Mesothelial cell of epicardium (in vitro differentiated cells): ENCODE measurements around the gene PROCA1. TPM values are rescaled to one million over a fixed set of nuclear protein-coding genes. Genes with fewer than 3 reads are reported as not detected.

Source experiments
- DNase-seq, 2 experiments: peaks; one replicate each; pipeline ENCODE4 v3.0.0; 2021; ENCODE audit warnings: low spot score in 2 of 2; ENCODE audit not compliant: unreplicated experiment in 2 of 2
- H3K27ac Mint-ChIP-seq: 2 replicates; pipeline ENCODE4 v1.8.0; 2021; ENCODE audit warnings: mixed read lengths
- H3K27me3 Mint-ChIP-seq: 2 replicates; pipeline ENCODE4 v1.8.0; 2021; ENCODE audit warnings: low read depth, mixed read lengths
- H3K36me3 Mint-ChIP-seq: 2 replicates; pipeline ENCODE4 v1.8.0; 2021; ENCODE audit warnings: mixed read lengths
- H3K4me1 Mint-ChIP-seq: 2 replicates; pipeline ENCODE4 v1.8.0; 2021; ENCODE audit warnings: mixed read lengths
- H3K4me3 Mint-ChIP-seq: 2 replicates; pipeline ENCODE4 v1.8.0; 2021; ENCODE audit warnings: mild to moderate bottlenecking, moderate library complexity, mixed read lengths
- H3K9me3 Mint-ChIP-seq: 2 replicates; pipeline ENCODE4 v1.8.0; 2021; ENCODE audit warnings: mixed read lengths
- total RNA-seq: library from RNA; stranded (reverse); gene quantifications from 3 replicates; pipeline ENCODE4 v1.2.1, GENCODE V29; 2021
- TF ChIP-seq, protein P1 (sequence below): fragments of 200-600 bp; sonication (generic); IDR thresholded peaks from one replicate; pipeline ENCODE4 v1.5.0; 2021; ENCODE audit warnings: antibody characterized with exemption; ENCODE audit not compliant: unreplicated experiment

The PROCA1 gene
- total RNA-seq, 1 donor from 2014 or later, result 11.7 TPM

DNA sequence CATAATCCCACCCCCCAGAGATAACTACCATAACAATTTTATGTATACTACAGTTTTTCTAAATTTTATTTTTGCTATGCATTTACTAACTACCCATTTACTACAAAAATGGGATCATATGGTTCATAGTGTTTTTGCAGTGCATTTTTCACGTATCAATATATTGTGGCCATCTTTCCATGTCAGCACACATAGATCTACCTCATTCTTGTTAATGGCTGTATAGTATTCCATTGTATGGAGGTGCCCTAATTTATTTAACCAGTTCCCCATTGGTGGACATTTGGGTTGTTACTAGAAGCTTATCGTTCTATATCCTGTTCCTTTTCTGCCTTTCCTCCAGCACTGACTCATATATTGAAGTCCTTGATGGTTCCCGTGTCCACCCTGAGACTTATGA lies 22.7 kb downstream of the PROCA1 start:
- Mint-ChIP-seq H3K9me3 (peaks cover 4% of the 10 kb centered on the region), H3K27me3 (no peaks in the 10 kb centered on the region), H3K27ac (no peak overlapping the region), H3K4me1 (no peaks in the 10 kb centered on the region), H3K36me3 (peaks cover 60% of the 10 kb centered on the region), H3K4me3 (no peak overlapping the region)
- no peak for DNase-seq
- TF ChIP-seq, protein P1, sequence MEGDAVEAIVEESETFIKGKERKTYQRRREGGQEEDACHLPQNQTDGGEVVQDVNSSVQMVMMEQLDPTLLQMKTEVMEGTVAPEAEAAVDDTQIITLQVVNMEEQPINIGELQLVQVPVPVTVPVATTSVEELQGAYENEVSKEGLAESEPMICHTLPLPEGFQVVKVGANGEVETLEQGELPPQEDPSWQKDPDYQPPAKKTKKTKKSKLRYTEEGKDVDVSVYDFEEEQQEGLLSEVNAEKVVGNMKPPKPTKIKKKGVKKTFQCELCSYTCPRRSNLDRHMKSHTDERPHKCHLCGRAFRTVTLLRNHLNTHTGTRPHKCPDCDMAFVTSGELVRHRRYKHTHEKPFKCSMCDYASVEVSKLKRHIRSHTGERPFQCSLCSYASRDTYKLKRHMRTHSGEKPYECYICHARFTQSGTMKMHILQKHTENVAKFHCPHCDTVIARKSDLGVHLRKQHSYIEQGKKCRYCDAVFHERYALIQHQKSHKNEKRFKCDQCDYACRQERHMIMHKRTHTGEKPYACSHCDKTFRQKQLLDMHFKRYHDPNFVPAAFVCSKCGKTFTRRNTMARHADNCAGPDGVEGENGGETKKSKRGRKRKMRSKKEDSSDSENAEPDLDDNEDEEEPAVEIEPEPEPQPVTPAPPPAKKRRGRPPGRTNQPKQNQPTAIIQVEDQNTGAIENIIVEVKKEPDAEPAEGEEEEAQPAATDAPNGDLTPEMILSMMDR, result no peak

DNA sequence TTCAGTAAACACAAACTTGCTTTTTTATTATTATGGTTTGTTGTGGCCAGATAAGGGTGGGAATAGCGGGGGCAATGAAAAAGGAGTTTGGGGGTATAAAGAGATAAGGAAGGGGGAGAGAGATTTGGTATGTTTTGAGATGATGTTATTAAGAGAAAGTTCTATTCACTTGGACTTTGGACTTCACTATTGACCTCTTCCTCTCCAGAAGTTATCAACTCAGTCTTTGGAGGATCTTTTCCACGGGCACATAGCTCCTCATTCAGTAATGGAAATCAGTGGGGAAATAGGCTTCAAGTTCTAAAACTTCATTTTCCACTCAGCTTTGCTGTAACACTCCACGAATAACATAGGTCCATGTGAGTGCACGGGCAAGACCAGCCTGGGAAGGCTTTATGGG lies 23.2 kb downstream of the PROCA1 start:
- DNase-seq, result no peak
- TF ChIP-seq, protein P1, result no peak
- H3K27ac Mint-ChIP-seq, result no peak overlapping the region
- no peak overlapping the region for H3K4me3 Mint-ChIP-seq
- H3K27me3 Mint-ChIP-seq, result no peaks in the 10 kb centered on the region
- peaks cover 58% of the 10 kb centered on the region for H3K36me3 Mint-ChIP-seq
- H3K4me1 Mint-ChIP-seq, result no peaks in the 10 kb centered on the region
- H3K9me3 Mint-ChIP-seq, result peaks cover 4% of the 10 kb centered on the region

DNA sequence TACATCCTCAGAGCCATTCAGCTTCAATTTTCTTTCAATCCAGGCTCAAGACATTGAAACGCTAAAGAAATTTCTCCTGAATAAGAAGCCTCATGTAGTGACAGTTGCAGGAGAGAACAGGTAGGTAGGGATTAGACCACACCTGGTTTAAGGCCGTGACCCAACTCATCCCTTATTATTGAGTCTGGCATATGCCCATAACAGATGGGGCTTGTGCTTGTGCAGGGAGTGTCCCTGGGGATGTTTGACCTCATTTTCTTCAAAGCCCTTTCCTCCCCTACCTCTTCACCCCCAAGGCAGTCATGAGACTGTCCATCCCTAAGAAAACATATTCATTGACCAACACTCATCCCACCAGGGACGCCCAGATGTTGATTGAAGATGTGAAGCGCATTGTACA lies 25.4 kb downstream of the PROCA1 start:
- Mint-ChIP-seq H3K9me3 (peaks cover 4% of the 10 kb centered on the region), H3K4me1 (no peaks in the 10 kb centered on the region), H3K36me3 (peaks cover 62% of the 10 kb centered on the region), H3K27ac (no peak overlapping the region), H3K27me3 (no peaks in the 10 kb centered on the region), H3K4me3 (no peak overlapping the region)
- no peak for DNase-seq
- TF ChIP-seq, protein P1, result no peak

DNA sequence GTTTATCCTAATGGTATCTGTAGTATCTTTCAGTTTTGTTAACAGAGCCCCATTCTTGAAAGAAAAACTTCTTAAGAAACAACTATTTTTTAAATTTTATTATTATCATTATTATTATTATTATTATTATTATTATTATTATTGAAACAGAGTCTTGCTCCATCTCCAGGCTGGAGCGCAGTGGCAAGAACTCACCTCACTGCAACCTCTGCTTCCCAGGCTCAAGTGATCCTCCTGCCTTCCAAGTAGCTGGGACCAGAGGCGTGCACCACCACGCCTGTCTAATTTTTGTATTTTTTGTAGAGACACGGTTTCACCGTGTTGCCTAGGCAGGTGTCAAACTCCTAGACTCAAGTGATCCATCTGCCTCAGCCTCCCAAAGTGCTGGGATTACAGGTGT lies 26.3 kb downstream of the PROCA1 start:
- no peak for DNase-seq
- no peak overlapping the region for H3K4me3 Mint-ChIP-seq
- TF ChIP-seq, protein P1, result no peak
- H3K9me3 Mint-ChIP-seq, result peaks cover 4% of the 10 kb centered on the region
- H3K4me1 Mint-ChIP-seq, result no peaks in the 10 kb centered on the region
- H3K27me3 Mint-ChIP-seq, result no peaks in the 10 kb centered on the region
- peaks cover 60% of the 10 kb centered on the region for H3K36me3 Mint-ChIP-seq
- H3K27ac Mint-ChIP-seq, result no peak overlapping the region

DNA sequence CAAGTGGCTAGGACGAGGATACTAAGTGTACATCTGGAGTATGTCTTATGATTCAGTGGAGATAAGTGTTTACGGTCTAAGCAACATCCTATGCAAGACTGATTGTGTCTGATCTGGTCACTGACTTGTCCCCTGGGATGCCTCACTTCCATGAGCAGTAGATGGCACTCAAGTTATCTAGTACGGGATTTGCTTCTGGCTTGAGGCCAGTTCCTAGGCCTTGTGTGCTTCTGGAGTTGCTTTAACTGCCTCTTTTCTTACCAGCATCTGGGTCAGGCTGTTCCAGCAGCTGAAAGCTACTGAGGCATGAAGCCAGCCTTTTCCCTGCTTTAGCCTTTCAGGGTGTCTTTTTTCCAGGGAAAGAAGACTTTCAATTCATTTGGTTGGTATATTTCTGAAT lies 26.7 kb downstream of the PROCA1 start:
- Mint-ChIP-seq H3K9me3 (peaks cover 4% of the 10 kb centered on the region), H3K4me3 (no peak overlapping the region), H3K27ac (no peak overlapping the region), H3K27me3 (no peaks in the 10 kb centered on the region), H3K4me1 (no peaks in the 10 kb centered on the region), H3K36me3 (peaks cover 56% of the 10 kb centered on the region)
- TF ChIP-seq, protein P1, result no peak
- no peak for DNase-seq

DNA sequence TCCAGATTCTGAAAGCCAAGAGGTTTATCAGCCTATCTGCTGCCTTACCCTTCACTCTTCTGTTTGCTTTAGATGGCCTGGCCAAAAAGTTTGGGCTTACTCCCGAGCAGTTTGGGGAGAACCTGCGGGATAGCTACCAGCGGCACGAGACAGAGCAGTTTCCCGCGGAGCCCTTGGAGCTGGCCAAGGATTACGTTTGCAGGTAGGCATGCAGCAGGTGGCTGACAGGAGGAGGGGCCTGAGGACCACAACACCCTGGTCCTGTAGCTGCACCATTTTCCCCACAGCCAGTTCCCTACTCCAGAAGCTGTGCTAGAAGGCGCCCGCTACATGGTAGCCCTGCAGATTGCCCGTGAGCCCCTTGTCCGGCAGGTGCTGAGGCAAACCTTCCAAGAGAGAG lies 29.0 kb downstream of the PROCA1 start:
- Mint-ChIP-seq H3K36me3 (peaks cover 46% of the 10 kb centered on the region), H3K27me3 (no peaks in the 10 kb centered on the region), H3K27ac (no peak overlapping the region), H3K4me3 (no peak overlapping the region), H3K9me3 (no peaks in the 10 kb centered on the region), H3K4me1 (no peaks in the 10 kb centered on the region)
- TF ChIP-seq, protein P1, result no peak
- no peak for DNase-seq
